Esophagus muscularis mucosa (tissue), 4 donors: ENCODE data around the gene SGTA. TPM values are rescaled to one million over a fixed set of nuclear protein-coding genes. Genes with fewer than 3 reads are reported as not detected.

ENCODE experiments used
- DNase-seq: peaks from one replicate; pipeline ENCODE4 v3.0.0-alpha.2; 2017; ENCODE audit errors: extremely low spot score
- H3K27ac ChIP-seq, 4 donors: fragments of 200-600 bp; sonication (generic); replicated peaks in 1 of 4; 1 replicate in 3 of 4; 2 replicates in 1 of 4; pipeline ENCODE4 v1.5.1; 2016 to 2019; ENCODE audit warnings: mild to moderate bottlenecking in 1 of 4
- H3K27me3 ChIP-seq, 4 donors: fragments of 200-600 bp; sonication (generic); one replicate each; pipeline versions ENCODE4 v1.5.1 to v1.6.0; 2016 to 2019
- H3K36me3 ChIP-seq, 4 donors: fragments of 200-600 bp; sonication (generic); one replicate each; pipeline ENCODE4 v1.5.1; 2016 to 2019
- H3K4me1 ChIP-seq, 4 donors: fragments of 200-600 bp; sonication (generic); one replicate each; pipeline ENCODE4 v1.5.1; 2016 to 2019
- H3K4me3 ChIP-seq, 4 donors: fragments of 200-600 bp; sonication (generic); 1 replicate in 2 of 4; 2 replicates in 2 of 4; pipeline ENCODE4 v1.5.1; 2016 to 2019; ENCODE audit warnings: mild to moderate bottlenecking in 4 of 4, moderate library complexity in 1 of 4
- H3K9me3 ChIP-seq, 4 donors: fragments of 200-600 bp; sonication (generic); 1 replicate in 3 of 4; 2 replicates in 1 of 4; pipeline ENCODE4 v1.5.1; 2016 to 2019
- CTCF ChIP-seq, 3 experiments: fragments of 200-600 bp in 2 of 3; fragments of 450-650 bp in 1 of 3; sonication (generic) in 2 of 3; IDR thresholded peaks; one replicate each; pipeline ENCODE4 v1.5.1; 2017 to 2019; ENCODE audit warnings: antibody characterized with exemption in 3 of 3, mild to moderate bottlenecking in 2 of 3, moderate library complexity in 1 of 3
- EP300 ChIP-seq: sonication (generic); formaldehyde crosslinking; IDR thresholded peaks from one replicate; pipeline ENCODE4 v1.6.1; 2017; ENCODE audit warnings: antibody characterized with exemption
- POLR2A ChIP-seq: fragments of 450-650 bp; IDR thresholded peaks from one replicate; pipeline ENCODE4 v1.6.1; 2017; ENCODE audit warnings: antibody characterized with exemption, moderate library complexity, mild to moderate bottlenecking, low read depth
- POLR2AphosphoS5 ChIP-seq, 2 donors: sonication (generic); formaldehyde crosslinking; IDR thresholded peaks; one replicate each; pipeline ENCODE4 v1.6.1; 2017; ENCODE audit warnings: antibody characterized with exemption in 2 of 2
- WGBS: methylation state at CpG from one replicate; pipeline ENCODE4 v1.1.5; 2018; 5-methylcytosine and 5-hydroxymethylcytosine counted together
- intact Hi-C: fragments of 100-400 bp; cut with DNase I; formaldehyde crosslinking; loops from one replicate; pipeline ENCODE4 v1.15.1; 2023
- total RNA-seq, 4 donors: library from RNA; depleted of rRNA; stranded (reverse); fragments of >200 nt; gene quantifications; one replicate each; pipeline versions ENCODE4 v1.1.0 to v1.2.1, GENCODE V29; 2016

The SGTA gene
- total RNA-seq, 4 donors from 2014 or later = 53.6 to 71.2 (median 59.2) TPM

GRCh38 chr19:2768365-2769132 is 14.5 kb downstream of the SGTA start:
- peak overlapping the region in 1 of 4 donors; percentile 82 for H3K27ac ChIP-seq
- no peak overlapping the region for H3K4me3 ChIP-seq
- no peaks in the 10 kb centered on the region for H3K9me3 ChIP-seq
- H3K4me1 ChIP-seq = peaks cover 37 to 47% (median 40%) of the 10 kb centered on the region in 4 donors
- DNase-seq = no peak
- 90% methylated on average over 15 of the region's 29 CpGs for WGBS
- TF ChIP-seq POLR2A = no peak
- TF ChIP-seq POLR2AphosphoS5 (IDR thresholded peaks at IDR 0.05) = no peak
- TF ChIP-seq EP300 = no peak
- no peak for TF ChIP-seq CTCF (IDR thresholded peaks at IDR 0.05)
- intact Hi-C loops = no loop called here
- H3K36me3 ChIP-seq = peaks cover 37 to 58% (median 55%) of the 10 kb centered on the region in 4 donors
- no peaks in the 10 kb centered on the region for H3K27me3 ChIP-seq

- peaks cover 46 to 66% (median 64%) of the 10 kb centered on the region in 4 donors for H3K36me3 ChIP-seq
- H3K4me3 ChIP-seq = no peak overlapping the region
- no peak for TF ChIP-seq POLR2AphosphoS5 (IDR thresholded peaks at IDR 0.05)
- TF ChIP-seq CTCF (IDR thresholded peaks at IDR 0.05) = no peak
- TF ChIP-seq POLR2A = no peak
- no peak for TF ChIP-seq EP300
- DNase-seq = no peak
- WGBS = 94% methylated on average over 17 of the region's 19 CpGs
- H3K27me3 ChIP-seq = no peaks in the 10 kb centered on the region
- intact Hi-C loops = no loop called here
- no peaks in the 10 kb centered on the region for H3K9me3 ChIP-seq
- peaks cover 37 to 47% (median 40%) of the 10 kb centered on the region in 4 donors for H3K4me1 ChIP-seq
- H3K27ac ChIP-seq = no peak overlapping the region
Observed at GRCh38 chr19:2767688-2768087, 15.4 kb downstream of the SGTA start.

GRCh38 chr19:2766594-2767372 is 16.3 kb downstream of the SGTA start:
- Histone ChIP-seq H3K4me3 (no peak overlapping the region), H3K4me1 (peaks cover 29 to 39% (median 32%) of the 10 kb centered on the region in 4 donors), H3K36me3 (peaks cover 54 to 76% (median 73%) of the 10 kb centered on the region in 4 donors), H3K9me3 (no peaks in the 10 kb centered on the region), H3K27me3 (no peaks in the 10 kb centered on the region), H3K27ac (no peak overlapping the region)
- DNase-seq = no peak
- no peak for TF ChIP-seq POLR2A
- TF ChIP-seq POLR2AphosphoS5 (IDR thresholded peaks at IDR 0.05) = no peak
- no peak for TF ChIP-seq EP300
- no peak for TF ChIP-seq CTCF (IDR thresholded peaks at IDR 0.05)
- 91% methylated on average over 19 of the region's 35 CpGs for WGBS
- intact Hi-C loops = no loop called here

GRCh38 chr19:2765376-2765775 is 17.7 kb downstream of the SGTA start:
- intact Hi-C loops = no loop called here
- H3K36me3 ChIP-seq = peaks cover 58 to 89% (median 87%) of the 10 kb centered on the region in 4 donors
- WGBS = 90% methylated on average over 11 of the region's 15 CpGs

More at GRCh38 chr19:2765376-2765775, 17.7 kb downstream of the SGTA start:
- H3K9me3 ChIP-seq = no peaks in the 10 kb centered on the region
- H3K4me1 ChIP-seq = peaks cover 15 to 24% (median 18%) of the 10 kb centered on the region in 4 donors
- DNase-seq = no peak
- no peak overlapping the region for H3K4me3 ChIP-seq
- H3K27ac ChIP-seq = no peak overlapping the region
- no peaks in the 10 kb centered on the region for H3K27me3 ChIP-seq
- no peak for TF ChIP-seq CTCF (IDR thresholded peaks at IDR 0.05)
- TF ChIP-seq EP300 = no peak
- no peak for TF ChIP-seq POLR2A
- no peak for TF ChIP-seq POLR2AphosphoS5 (IDR thresholded peaks at IDR 0.05)
